ENCODE data around the gene RPL27A.

Gene RPL27A

DNA sequence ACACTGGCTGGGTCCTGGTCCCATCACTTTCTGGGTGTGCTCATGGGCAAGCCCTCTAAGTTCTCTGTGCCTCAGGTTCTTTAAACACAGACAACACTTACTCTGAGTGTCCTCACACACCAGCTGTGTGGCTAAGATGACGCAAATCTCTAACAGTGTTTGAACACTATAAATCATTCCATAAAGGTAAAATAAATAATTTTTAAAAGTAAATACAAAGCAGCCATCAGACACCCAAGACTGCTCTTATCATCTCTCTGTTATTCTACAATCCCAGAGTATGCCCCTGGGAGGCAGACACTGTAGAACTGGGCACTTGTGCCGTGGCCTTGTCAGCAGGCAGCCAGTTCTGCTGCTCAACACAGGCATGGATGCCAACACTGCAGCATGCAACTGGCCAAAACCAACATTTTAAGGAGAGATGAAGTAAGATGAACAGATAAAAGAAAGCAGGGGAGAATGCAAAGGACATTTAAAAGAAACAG is 56.8 kb downstream of the RPL27A start:
- DNase-seq (ENCODE audit: low spot score) = no peak
- no peak for TF ChIP-seq CTCF (IDR thresholded peaks at IDR 0.05; ENCODE audit: extremely low read depth, missing control alignments)

Data from GM20000 (cell line).